Omental fat pad (tissue), 4 donors: ENCODE results near the gene ING3. TPM values are rescaled to one million over a fixed set of nuclear protein-coding genes. Genes with fewer than 3 reads are reported as not detected.

Experiments used
- ATAC-seq: fragments of 150-250 bp; one replicate; pipeline ENCODE4 v1.9.1; 2016; ENCODE audit warnings: mild to moderate bottlenecking, moderate library complexity; ENCODE audit not compliant: low FRiP score
- DNase-seq: peaks from one replicate; pipeline ENCODE4 v3.0.0-alpha.2; 2019; ENCODE audit warnings: low spot score
- total RNA-seq, 4 donors: library from RNA; depleted of rRNA; stranded (reverse); fragments of >200 nt; gene quantifications; one replicate each; pipeline ENCODE4 v1.1.0, GENCODE V29; 2016
- TF ChIP-seq, protein P1 (sequence below), 3 donors: fragments of 450-650 bp; IDR thresholded peaks; one replicate each; pipeline ENCODE4 v1.5.1; 2016 to 2017; ENCODE audit warnings: antibody characterized with exemption in 3 of 3, mild to moderate bottlenecking in 3 of 3, moderate library complexity in 2 of 3

Gene ING3
- total RNA-seq, 4 donors from 2014 or later: 15.5 to 25.1 (median 17.1) TPM

DNA sequence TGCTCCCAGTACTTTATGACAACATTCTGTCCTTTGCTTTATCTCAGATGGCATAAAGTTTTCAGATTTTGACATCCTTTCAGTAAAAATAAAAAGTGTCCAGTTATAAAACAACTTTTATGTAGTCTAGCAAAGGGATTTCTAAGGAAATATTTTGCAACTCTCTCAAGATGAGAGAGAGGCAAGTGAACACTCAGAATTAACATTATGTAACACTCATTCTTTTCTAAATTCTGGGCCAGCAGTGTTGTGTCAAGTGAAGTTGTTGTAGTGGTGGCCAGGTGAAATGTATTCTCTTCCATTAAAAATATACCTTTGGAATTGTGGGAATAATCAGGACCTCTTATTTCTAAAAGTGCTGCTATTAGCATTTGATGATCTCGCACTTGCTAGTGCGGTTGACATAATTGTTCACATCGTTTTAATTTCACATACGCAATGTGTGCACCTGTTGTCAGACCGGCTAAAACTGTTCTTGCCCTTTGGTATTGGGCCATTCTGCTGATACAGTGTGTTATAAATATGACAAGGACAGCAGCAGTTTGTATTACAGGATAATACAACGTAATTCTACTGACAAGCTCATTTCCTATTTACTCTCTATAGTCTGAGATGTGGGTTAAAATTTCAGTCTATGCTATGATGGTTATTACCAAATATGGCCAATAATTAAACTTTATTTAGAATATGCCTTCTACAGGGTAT lies 61.7 kb downstream of the ING3 start:
- TF ChIP-seq, protein P1, sequence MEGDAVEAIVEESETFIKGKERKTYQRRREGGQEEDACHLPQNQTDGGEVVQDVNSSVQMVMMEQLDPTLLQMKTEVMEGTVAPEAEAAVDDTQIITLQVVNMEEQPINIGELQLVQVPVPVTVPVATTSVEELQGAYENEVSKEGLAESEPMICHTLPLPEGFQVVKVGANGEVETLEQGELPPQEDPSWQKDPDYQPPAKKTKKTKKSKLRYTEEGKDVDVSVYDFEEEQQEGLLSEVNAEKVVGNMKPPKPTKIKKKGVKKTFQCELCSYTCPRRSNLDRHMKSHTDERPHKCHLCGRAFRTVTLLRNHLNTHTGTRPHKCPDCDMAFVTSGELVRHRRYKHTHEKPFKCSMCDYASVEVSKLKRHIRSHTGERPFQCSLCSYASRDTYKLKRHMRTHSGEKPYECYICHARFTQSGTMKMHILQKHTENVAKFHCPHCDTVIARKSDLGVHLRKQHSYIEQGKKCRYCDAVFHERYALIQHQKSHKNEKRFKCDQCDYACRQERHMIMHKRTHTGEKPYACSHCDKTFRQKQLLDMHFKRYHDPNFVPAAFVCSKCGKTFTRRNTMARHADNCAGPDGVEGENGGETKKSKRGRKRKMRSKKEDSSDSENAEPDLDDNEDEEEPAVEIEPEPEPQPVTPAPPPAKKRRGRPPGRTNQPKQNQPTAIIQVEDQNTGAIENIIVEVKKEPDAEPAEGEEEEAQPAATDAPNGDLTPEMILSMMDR (IDR thresholded peaks at IDR 0.05): no peak
- ATAC-seq (no peak), DNase-seq (no peak)

DNA sequence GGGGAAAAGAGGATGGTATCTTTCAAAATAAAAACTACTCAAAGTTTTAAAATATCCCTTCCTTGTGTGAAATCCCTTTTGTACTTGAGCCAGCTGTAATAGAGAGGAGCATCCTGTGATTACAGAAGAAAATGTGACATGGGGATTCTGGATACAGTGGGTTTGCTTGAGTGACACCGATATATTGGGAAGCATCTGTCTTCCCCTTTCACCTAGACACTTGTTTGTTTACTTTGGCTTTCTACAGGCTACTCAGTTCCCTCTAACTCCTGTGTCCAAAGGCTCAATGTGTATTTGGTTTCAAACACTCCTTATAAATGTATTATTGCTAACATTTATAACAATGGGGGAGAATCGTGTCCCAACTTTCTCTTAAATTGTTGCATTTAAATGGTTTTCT lies 62.3 kb downstream of the ING3 start:
- TF ChIP-seq, protein P1 (IDR thresholded peaks at IDR 0.05): no peak
- DNase-seq: no peak
- ATAC-seq: no peak

DNA sequence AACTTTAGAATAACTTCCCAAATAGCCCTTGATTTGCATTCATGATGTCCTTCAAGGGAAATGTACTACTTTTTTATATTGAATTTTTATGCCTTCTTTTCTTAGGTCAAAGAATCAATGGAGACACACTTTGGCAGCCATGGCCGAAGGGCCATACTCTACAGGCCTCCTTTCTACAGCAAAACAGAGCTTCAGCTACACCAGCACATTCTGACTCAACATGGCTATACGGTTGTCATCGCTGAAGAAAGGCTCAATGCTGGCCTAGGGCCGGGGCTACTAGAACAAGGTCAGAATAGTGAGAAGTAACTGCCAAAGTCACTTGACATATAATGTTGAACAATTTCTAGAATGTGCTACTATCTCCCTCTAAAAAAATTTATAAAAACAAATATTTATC lies 65.0 kb downstream of the ING3 start:
- DNase-seq: no peak
- TF ChIP-seq, protein P1 (IDR thresholded peaks at IDR 0.05): no peak
- ATAC-seq: no peak

DNA sequence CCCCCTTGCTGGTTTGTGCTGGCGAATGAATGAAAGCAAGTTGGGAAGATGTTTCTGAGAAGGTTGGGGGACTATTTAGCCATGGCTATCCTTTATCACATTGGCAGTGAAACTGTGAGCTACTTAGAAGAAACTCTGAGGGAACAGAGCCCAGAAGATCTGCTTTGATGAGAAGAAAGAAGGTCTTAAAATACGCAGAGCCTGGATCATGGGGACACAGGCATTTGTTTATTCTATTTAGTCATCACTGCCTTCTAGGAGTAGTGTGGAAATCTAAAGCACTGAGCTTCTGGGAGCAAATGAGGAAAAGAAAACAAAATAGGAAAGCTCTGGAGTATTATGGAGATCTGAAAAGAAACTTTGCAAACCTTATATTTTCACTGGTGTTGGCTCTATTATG lies 66.4 kb downstream of the ING3 start:
- no peak for DNase-seq
- ATAC-seq: no peak
- TF ChIP-seq, protein P1 (IDR thresholded peaks at IDR 0.05): no peak

DNA sequence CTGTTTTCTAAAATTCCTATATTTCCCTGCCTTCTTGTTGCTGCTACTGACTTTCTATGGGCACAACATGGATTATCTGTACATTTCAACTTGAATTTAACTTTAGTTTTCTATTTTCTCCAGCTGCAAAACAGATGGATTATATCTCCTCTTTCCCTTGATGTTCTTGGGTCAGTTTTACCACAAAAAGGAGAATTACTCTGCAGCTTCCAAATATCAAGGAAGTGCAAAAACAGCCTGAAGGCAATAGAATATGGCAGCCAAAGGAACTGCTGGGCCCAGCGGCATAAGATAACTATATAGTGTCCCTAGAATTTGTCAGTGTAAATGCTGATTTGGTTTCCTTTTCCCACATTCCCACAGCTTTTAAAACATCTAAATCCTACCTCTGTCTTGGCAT lies 67.0 kb downstream of the ING3 start:
- ATAC-seq: no peak
- no peak for DNase-seq
- TF ChIP-seq, protein P1 (IDR thresholded peaks at IDR 0.05): no peak

DNA sequence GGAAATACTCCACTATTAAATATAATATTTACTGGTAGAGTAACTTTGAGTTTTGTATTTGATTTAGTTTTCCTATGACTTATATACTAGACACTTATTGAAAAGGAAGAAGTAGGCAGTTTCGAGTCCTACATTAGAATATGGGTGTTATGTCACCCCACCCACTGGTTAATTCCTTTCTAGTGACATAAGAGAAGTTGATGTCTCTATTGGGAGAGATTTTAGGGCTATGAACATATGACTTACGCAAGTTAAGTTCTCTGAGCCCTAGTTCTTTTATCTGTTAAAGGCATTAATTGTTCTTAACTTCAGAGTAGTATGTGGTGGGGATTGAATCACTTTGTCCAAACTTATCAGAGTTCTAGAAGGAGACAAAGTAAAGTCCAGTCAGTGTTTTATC lies 68.4 kb downstream of the ING3 start:
- DNase-seq (no peak), ATAC-seq (peak; percentile 58)
- TF ChIP-seq, protein P1 (IDR thresholded peaks at IDR 0.05): no peak

DNA sequence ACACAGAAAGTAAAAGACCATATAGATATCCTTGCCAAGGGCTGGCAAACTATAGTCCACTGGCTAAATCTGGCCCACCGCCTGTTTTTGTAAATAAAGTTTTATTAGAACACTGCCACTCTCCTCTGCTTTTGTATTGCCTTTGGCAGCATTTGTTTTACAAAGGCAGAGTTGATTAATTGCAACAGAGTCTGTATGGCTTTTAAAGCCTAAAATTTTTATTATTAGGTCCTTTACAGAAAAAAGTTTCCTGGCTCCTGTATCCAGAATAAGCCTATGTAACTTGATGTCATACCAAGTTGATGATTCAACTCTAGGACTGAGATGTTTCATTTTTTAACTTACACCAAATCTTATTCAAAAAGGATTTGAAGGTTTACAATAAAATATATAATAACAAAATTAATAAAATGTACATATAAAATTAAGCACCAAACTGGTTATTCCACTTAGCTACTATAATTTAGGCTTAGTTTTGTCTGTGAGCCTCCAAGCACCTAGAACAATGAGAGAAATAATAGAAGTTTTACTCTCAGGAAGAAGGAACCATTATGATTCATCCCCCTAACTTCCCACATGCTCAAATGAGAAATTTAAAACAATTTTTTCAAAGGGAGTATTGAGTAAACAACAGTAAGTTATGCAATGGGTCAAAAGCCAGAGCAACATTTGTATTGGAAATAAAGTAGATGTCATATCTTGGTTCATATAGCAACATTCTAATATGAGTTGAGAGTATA lies 69.8 kb downstream of the ING3 start:
- ATAC-seq (peak; percentile 57), DNase-seq (no peak)
- TF ChIP-seq, protein P1 (IDR thresholded peaks at IDR 0.05): no peak
